Breast epithelium (tissue), 4 donors: ENCODE data around the gene ZHX3. TPM values are rescaled to one million over a fixed set of nuclear protein-coding genes. Genes with fewer than 3 reads are reported as not detected.

ENCODE experiments used
- DNase-seq, 2 donors: peaks; one replicate each; pipeline ENCODE4 v3.0.0-alpha.2; 2019; ENCODE audit warnings: low spot score in 2 of 2
- H3K27ac ChIP-seq, 2 donors: fragments of 200-600 bp; sonication (generic) in 1 of 2; one replicate each; pipeline ENCODE4 v1.5.1; 2016 to 2019; ENCODE audit warnings: mild to moderate bottlenecking in 1 of 2
- H3K27me3 ChIP-seq, 2 donors: fragments of 200-600 bp; sonication (generic) in 1 of 2; one replicate each; pipeline versions ENCODE4 v1.5.1 to v1.6.0; 2017 to 2019; ENCODE audit warnings: control low read depth in 1 of 2, mild to moderate bottlenecking in 1 of 2
- H3K36me3 ChIP-seq: fragments of 200-600 bp; one replicate; pipeline ENCODE4 v1.5.1; 2019
- H3K4me1 ChIP-seq, 2 donors: fragments of 200-600 bp; sonication (generic); one replicate each; pipeline ENCODE4 v1.5.1; 2016 to 2019; ENCODE audit warnings: control low read depth in 1 of 2
- H3K4me3 ChIP-seq, 3 donors: fragments of 200-600 bp; sonication (generic); 1 replicate in 2 of 3; 2 replicates in 1 of 3; pipeline ENCODE4 v1.5.1; 2016 to 2019; ENCODE audit warnings: mild to moderate bottlenecking in 3 of 3, moderate library complexity in 2 of 3
- H3K9me3 ChIP-seq, 2 donors: fragments of 200-600 bp; sonication (generic) in 1 of 2; one replicate each; pipeline ENCODE4 v1.5.1; 2016 to 2019; ENCODE audit warnings: control low read depth in 1 of 2
- POLR2A ChIP-seq: fragments of 450-650 bp; IDR thresholded peaks from one replicate; pipeline ENCODE4 v1.6.1; 2016; ENCODE audit warnings: antibody characterized with exemption, mild to moderate bottlenecking, moderate library complexity
- POLR2AphosphoS5 ChIP-seq, 3 donors: sonication (generic); formaldehyde crosslinking; IDR thresholded peaks; one replicate each; pipeline ENCODE4 v1.6.1; 2017; ENCODE audit warnings: antibody characterized with exemption in 3 of 3
- intact Hi-C: fragments of 100-400 bp; cut with DNase I; formaldehyde crosslinking; loops from one replicate; pipeline ENCODE4 v1.15.1; 2023; ENCODE audit warnings: low total_unique reads
- total RNA-seq, 3 donors: library from RNA; depleted of rRNA; stranded (reverse); fragments of >200 nt; gene quantifications; one replicate each; pipeline ENCODE4 v1.1.0, GENCODE V29; 2016
- TF ChIP-seq, protein P1 (sequence below), 3 donors: fragments of 450-650 bp; IDR thresholded peaks; one replicate each; pipeline ENCODE4 v1.5.1; 2016 to 2017; ENCODE audit warnings: antibody characterized with exemption in 3 of 3, mild to moderate bottlenecking in 3 of 3, moderate library complexity in 3 of 3

The ZHX3 gene
- total RNA-seq, 3 donors from 2014 or later: 34.4 to 35.7 (median 34.6) TPM

DNA sequence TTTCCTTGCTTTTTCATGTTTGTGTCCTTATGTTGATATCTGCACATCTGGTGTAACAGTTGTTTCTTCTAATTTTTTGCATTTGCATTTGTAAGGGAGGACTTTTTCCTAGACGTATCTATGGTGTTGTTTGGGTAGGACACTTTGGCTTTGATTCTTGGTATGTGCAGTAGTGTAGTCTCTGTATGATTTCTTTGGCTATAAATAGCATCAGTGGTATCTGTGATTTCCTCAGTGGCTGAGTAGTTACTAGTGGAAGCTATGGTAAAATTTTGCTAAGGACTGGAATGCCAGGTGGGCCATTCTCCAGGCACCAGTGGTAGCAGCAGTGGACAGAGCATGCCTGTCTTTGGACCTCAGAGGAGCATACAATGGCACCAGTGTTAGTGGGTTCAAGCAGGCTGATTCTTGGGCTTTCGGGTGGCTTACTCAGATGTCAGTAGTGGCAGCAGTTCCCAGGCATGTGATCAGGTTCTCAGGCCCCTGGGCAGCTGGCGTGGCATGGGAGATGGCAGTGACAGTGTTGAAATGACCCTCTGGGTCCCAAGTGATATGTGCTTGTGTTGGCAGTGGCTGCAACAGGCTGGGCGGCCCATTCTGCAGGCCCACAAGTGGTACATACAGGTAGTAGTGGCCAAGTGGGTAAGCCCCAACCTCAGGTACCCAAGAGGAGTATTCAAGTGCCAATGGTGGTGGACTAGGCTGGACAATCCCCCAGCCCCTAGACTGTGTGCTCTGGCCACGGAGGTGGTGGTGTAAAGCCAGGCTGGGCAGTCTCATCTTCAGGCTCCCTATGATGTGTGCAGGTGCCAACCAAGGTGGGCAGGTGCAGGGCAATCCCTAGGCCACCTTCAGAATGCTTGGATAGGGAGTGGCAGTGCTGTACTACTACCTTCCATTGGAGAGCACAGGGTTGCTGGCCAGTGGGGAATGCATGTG, 125.7 kb downstream of the ZHX3 start:
- intact Hi-C loops: no loop called here

DNA sequence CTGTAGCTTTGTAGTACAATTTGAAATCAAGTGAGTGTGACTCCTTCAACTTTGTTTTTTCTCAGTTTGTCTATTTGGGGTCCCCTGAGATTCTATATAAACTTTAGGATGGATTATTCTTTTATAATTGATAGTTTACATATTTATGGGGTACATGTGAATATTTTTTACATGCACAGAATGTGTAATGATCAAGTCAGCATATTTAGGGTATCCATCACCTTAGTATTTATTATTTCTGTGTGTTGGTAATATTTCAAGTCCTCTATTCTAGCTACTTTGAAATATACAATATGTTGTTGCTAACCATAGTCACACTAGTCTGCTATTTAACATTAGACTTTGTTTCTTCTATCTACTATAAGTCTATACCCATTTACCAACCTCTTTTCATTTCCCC, 129.9 kb downstream of the ZHX3 start:
- intact Hi-C loops: no loop called here
- DNase-seq: no peak
- TF ChIP-seq, protein P1, sequence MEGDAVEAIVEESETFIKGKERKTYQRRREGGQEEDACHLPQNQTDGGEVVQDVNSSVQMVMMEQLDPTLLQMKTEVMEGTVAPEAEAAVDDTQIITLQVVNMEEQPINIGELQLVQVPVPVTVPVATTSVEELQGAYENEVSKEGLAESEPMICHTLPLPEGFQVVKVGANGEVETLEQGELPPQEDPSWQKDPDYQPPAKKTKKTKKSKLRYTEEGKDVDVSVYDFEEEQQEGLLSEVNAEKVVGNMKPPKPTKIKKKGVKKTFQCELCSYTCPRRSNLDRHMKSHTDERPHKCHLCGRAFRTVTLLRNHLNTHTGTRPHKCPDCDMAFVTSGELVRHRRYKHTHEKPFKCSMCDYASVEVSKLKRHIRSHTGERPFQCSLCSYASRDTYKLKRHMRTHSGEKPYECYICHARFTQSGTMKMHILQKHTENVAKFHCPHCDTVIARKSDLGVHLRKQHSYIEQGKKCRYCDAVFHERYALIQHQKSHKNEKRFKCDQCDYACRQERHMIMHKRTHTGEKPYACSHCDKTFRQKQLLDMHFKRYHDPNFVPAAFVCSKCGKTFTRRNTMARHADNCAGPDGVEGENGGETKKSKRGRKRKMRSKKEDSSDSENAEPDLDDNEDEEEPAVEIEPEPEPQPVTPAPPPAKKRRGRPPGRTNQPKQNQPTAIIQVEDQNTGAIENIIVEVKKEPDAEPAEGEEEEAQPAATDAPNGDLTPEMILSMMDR (IDR thresholded peaks at IDR 0.05): no peak
- TF ChIP-seq POLR2A (no peak), POLR2AphosphoS5 (IDR thresholded peaks at IDR 0.05) (no peak)
- no peaks in the 10 kb centered on the region for H3K4me1 ChIP-seq
- H3K9me3 ChIP-seq: peaks cover 7 to 18% of the 10 kb centered on the region in 2 donors
- no peak overlapping the region for H3K4me3 ChIP-seq
- no peak overlapping the region for H3K27ac ChIP-seq
- no peaks in the 10 kb centered on the region for H3K36me3 ChIP-seq
- no peaks in the 10 kb centered on the region for H3K27me3 ChIP-seq

More for the DNA sequence above, 125.7 kb downstream of the ZHX3 start:
- no peak for DNase-seq
- no peaks in the 10 kb centered on the region for H3K36me3 ChIP-seq
- H3K27me3 ChIP-seq: no peaks in the 10 kb centered on the region
- peaks cover 7 to 18% of the 10 kb centered on the region in 2 donors for H3K9me3 ChIP-seq
- H3K4me3 ChIP-seq: no peak overlapping the region
- no peak overlapping the region for H3K27ac ChIP-seq
- TF ChIP-seq POLR2A (no peak), POLR2AphosphoS5 (IDR thresholded peaks at IDR 0.05) (no peak)
- TF ChIP-seq, protein P1 (IDR thresholded peaks at IDR 0.05): no peak
- no peaks in the 10 kb centered on the region for H3K4me1 ChIP-seq

- intact Hi-C loops: no loop called here
- Histone ChIP-seq H3K27ac (peak overlapping the region in 1 of 2 donors; percentile 22), H3K9me3 (peaks cover 3 to 4% of the 10 kb centered on the region in 2 donors), H3K4me1 (peaks cover 0 to 3% of the 10 kb centered on the region in 2 donors), H3K4me3 (no peak overlapping the region), H3K27me3 (no peaks in the 10 kb centered on the region), H3K36me3 (no peaks in the 10 kb centered on the region)
- TF ChIP-seq, protein P1 (IDR thresholded peaks at IDR 0.05): no peak
- no peak for TF ChIP-seq POLR2AphosphoS5 (IDR thresholded peaks at IDR 0.05)
- no peak for TF ChIP-seq POLR2A
- no peak for DNase-seq
Measured at GRCh38 chr20:41185013-41185757, 132.3 kb downstream of the ZHX3 start.

GRCh38 chr20:41183831-41184230, 133.7 kb downstream of the ZHX3 start:
- H3K4me3 ChIP-seq: no peak overlapping the region
- no peaks in the 10 kb centered on the region for H3K27me3 ChIP-seq
- peaks cover 0 to 3% of the 10 kb centered on the region in 2 donors for H3K4me1 ChIP-seq
- H3K9me3 ChIP-seq: no peaks in the 10 kb centered on the region
- TF ChIP-seq, protein P1 (IDR thresholded peaks at IDR 0.05): no peak
- TF ChIP-seq POLR2AphosphoS5 (IDR thresholded peaks at IDR 0.05): no peak
- TF ChIP-seq POLR2A: no peak
- no peak overlapping the region for H3K27ac ChIP-seq
- DNase-seq: peak in 1 of 2 donors; percentile 14
- no peaks in the 10 kb centered on the region for H3K36me3 ChIP-seq
- intact Hi-C loops: no loop called here
